ENCODE results near the gene MATCAP1. TPM values are rescaled to one million over a fixed set of nuclear protein-coding genes. Genes with fewer than 3 reads are reported as not detected.

MATCAP1 gene
- total and polyA plus RNA-seq, 2 of the 8 experiments (the other 6 are each of a cell fraction or from before 2014, with no cell fraction given) = 22.9 to 27.5 TPM

- no peak for TF ChIP-seq POLR2A (IDR thresholded peaks at IDR 0.05; ENCODE audit: control extremely low read depth in 1 of 2, low read depth in 2 of 2, low read length in 2 of 2)
Observed at GRCh38 chr16:67165121-67166078, 18.4 kb downstream of the MATCAP1 start (continued).
